HepG2 (cell line): Measurements from ENCODE around the gene MS4A7. TPM values are rescaled to one million over a fixed set of nuclear protein-coding genes. Genes with fewer than 3 reads are reported as not detected.

ENCODE experiments used
- ATAC-seq: fragments of 200-7000 bp; cut with Tn5 transposase; 3 replicates; pipeline ENCODE4 v1.9.1; 2020; ENCODE audit warnings: mild to moderate bottlenecking, moderate library complexity
- BruUV-seq: library from RNA; stranded (reverse); fragments of 400-500 nt; replicated peaks from 2 replicates; lab custom pipeline; 2021; lab: Mats Ljungman, UMichigan
- CTCF ChIA-PET: fragments of 300-600 bp; formaldehyde crosslinking; extraction: SDS; loops from one replicate; lab custom pipeline; 2021; ENCODE audit warnings: low total read pairs, inconsistent platforms, low intra/inter-chr PET ratio; lab: Yijun Ruan, JAX
- POLR2A ChIA-PET: fragments of 350-600 bp; sonication (Branson Sonifier 250); formaldehyde crosslinking; loops from one replicate; lab custom pipeline; 2020; ENCODE audit warnings: antibody characterized with exemption, inconsistent platforms; lab: Yijun Ruan, JAX
- DNase-seq: peaks from one replicate; pipeline ENCODE4 v3.0.0-alpha.2; 2015; ENCODE audit warnings: low spot score
- FAIRE-seq: peaks from 3 replicates; lab custom pipeline; 2011; peaks lifted over from hg19 to GRCh38; lab: Jason Lieb, UNC
- H2AFZ ChIP-seq: one replicate; pipeline ENCODE4 v1.6.1; 2011; ENCODE audit warnings: low read length, inconsistent platforms
- H3K27ac ChIP-seq: fragments of 300-600 bp; 3 replicates; pipeline ENCODE4 v1.8.0; 2011; ENCODE audit warnings: mixed run types, mild to moderate bottlenecking, mixed read lengths, low read length, inconsistent platforms; ENCODE audit not compliant: insufficient read depth; ENCODE audit errors: extremely low read length
- H3K27me3 ChIP-seq, 2 experiments: fragments of 200-600 bp in 1 of 2; 2 replicates in 1 of 2; 3 replicates in 1 of 2; pipeline versions ENCODE4 v1.6.0 to v1.8.0; 2011; ENCODE audit warnings: low read length in 2 of 2, mild to moderate bottlenecking in 2 of 2, moderate library complexity in 2 of 2, inconsistent platforms in 1 of 2; ENCODE audit not compliant: insufficient read depth in 2 of 2, control insufficient read depth in 1 of 2
- H3K36me3 ChIP-seq, 2 experiments: fragments of 200-600 bp in 1 of 2; replicated peaks in 1 of 2; 2 replicates in 1 of 2; 3 replicates in 1 of 2; pipeline versions ENCODE4 v1.5.1 to v1.8.0; 2011; ENCODE audit warnings: low read length in 2 of 2, inconsistent platforms in 1 of 2; ENCODE audit not compliant: insufficient read depth in 2 of 2, control insufficient read depth in 1 of 2
- H3K4me1 ChIP-seq: 2 replicates; pipeline ENCODE4 v1.5.1; 2012; ENCODE audit warnings: low read length, inconsistent platforms; ENCODE audit not compliant: insufficient read depth
- H3K4me2 ChIP-seq: 2 replicates; pipeline ENCODE4 v1.6.0; 2011; ENCODE audit warnings: low read depth, low read length, inconsistent platforms
- H3K4me3 ChIP-seq, 3 experiments: fragments of 200-600 bp in 1 of 3; sonication (generic), shearing (Covaris generic) in 1 of 3; replicated peaks in 1 of 3; 2 replicates each; pipeline ENCODE4 v1.5.1; 2011 to 2016; ENCODE audit warnings: low read length in 3 of 3, inconsistent platforms in 2 of 3, low read depth in 2 of 3, mild to moderate bottlenecking in 2 of 3, control low read depth in 1 of 3, mixed read lengths in 1 of 3; ENCODE audit not compliant: insufficient read depth in 1 of 3
- H3K79me2 ChIP-seq: one replicate; pipeline ENCODE4 v1.6.1; 2011; ENCODE audit warnings: low read length, inconsistent platforms; ENCODE audit not compliant: insufficient read depth
- H3K9ac ChIP-seq: 2 replicates; pipeline ENCODE4 v1.6.0; 2011; ENCODE audit warnings: mild to moderate bottlenecking, low read depth, low read length, inconsistent platforms; ENCODE audit not compliant: insufficient read depth
- H3K9me3 ChIP-seq: 2 replicates; pipeline ENCODE4 v1.5.1; 2012; ENCODE audit warnings: mild to moderate bottlenecking, low read length
- H4K20me1 ChIP-seq: 2 replicates; pipeline ENCODE4 v1.6.0; 2011; ENCODE audit warnings: inconsistent platforms, mild to moderate bottlenecking, low read length, moderate library complexity; ENCODE audit not compliant: insufficient read depth
- DNMT3B ChIP-seq: conservative IDR thresholded peaks from 2 replicates; pipeline ENCODE4 v1.6.1; 2016; ENCODE audit warnings: missing biosample characterization, control low read depth
- FOXC1 ChIP-seq: sonication (generic); formaldehyde crosslinking; IDR thresholded peaks from 2 replicates; pipeline ENCODE4 v1.8.0; 2022; ENCODE audit warnings: mild to moderate bottlenecking, missing genetic modification reagents, borderline replicate concordance
- HNF4A ChIP-seq: sonication (generic); formaldehyde crosslinking; IDR thresholded peaks from 2 replicates; pipeline ENCODE4 v1.4.0; 2020; ENCODE audit warnings: missing genetic modification reagents
- KAT7 ChIP-seq: IDR thresholded peaks from 2 replicates; pipeline ENCODE4 v1.6.1; 2018; ENCODE audit warnings: borderline replicate concordance, missing compliant biosample characterization
- KLF6 ChIP-seq: IDR thresholded peaks from 2 replicates; pipeline ENCODE4 v1.8.0; 2016; ENCODE audit warnings: missing biosample characterization, missing genetic modification reagents
- SCMH1 ChIP-seq: sonication (generic); formaldehyde crosslinking; IDR thresholded peaks from 2 replicates; pipeline ENCODE4 v1.9.0; 2021; ENCODE audit warnings: missing genetic modification reagents, mild to moderate bottlenecking, borderline replicate concordance
- SRF ChIP-seq: IDR thresholded peaks from 2 replicates; pipeline ENCODE4 v1.6.1; 2011; ENCODE audit warnings: mild to moderate bottlenecking, low read depth, low read length, moderate library complexity
- USF2 ChIP-seq, 2 experiments: sonication (generic) in 1 of 2; formaldehyde crosslinking in 1 of 2; IDR thresholded peaks; 2 replicates each; pipeline versions ENCODE4 v1.5.1 to v1.6.1; 2011 to 2020; ENCODE audit warnings: borderline replicate concordance in 1 of 2, low read depth in 1 of 2, low read length in 1 of 2, mild to moderate bottlenecking in 1 of 2, missing genetic modification reagents in 1 of 2, moderate library complexity in 1 of 2
- ZC3H13 ChIP-seq: sonication (generic); formaldehyde crosslinking; IDR thresholded peaks from 2 replicates; pipeline ENCODE4 v1.8.1; 2023; ENCODE audit warnings: mild to moderate bottlenecking, missing genetic modification reagents, moderate library complexity
- ZFX ChIP-seq: sonication (generic); formaldehyde crosslinking; IDR thresholded peaks from 2 replicates; pipeline ENCODE4 v1.4.0; 2020; ENCODE audit warnings: mild to moderate bottlenecking, low read depth, missing genetic modification reagents, moderate library complexity
- ZMYM3 ChIP-seq: sonication (generic); formaldehyde crosslinking; IDR thresholded peaks from 2 replicates; pipeline ENCODE4 v1.5.1; 2020; ENCODE audit warnings: mild to moderate bottlenecking, missing genetic modification reagents
- ZNF354B ChIP-seq: sonication (generic); formaldehyde crosslinking; IDR thresholded peaks from 2 replicates; pipeline ENCODE4 v1.8.0; 2022; ENCODE audit warnings: mild to moderate bottlenecking, missing genetic modification reagents
- ZNF468 ChIP-seq: sonication (generic); formaldehyde crosslinking; IDR thresholded peaks from 2 replicates; pipeline ENCODE4 v1.8.0; 2022; ENCODE audit warnings: mild to moderate bottlenecking, moderate library complexity, missing genetic modification reagents
- ZNF496 ChIP-seq: sonication (generic); formaldehyde crosslinking; IDR thresholded peaks from 2 replicates; pipeline ENCODE4 v1.8.1; 2023; ENCODE audit warnings: mild to moderate bottlenecking, moderate library complexity, missing genetic modification reagents; ENCODE audit not compliant: insufficient replicate concordance
- ZSCAN30 ChIP-seq: sonication (generic); formaldehyde crosslinking; IDR thresholded peaks from 2 replicates; pipeline ENCODE4 v1.5.0; 2020; ENCODE audit warnings: mild to moderate bottlenecking, missing genetic modification reagents
- WGBS: methylation state at CpG from one replicate; pipeline ENCODE4 v1.1.6; 2017; ENCODE audit warnings: low lambda C conversion rate; 5-methylcytosine and 5-hydroxymethylcytosine counted together
- in situ Hi-C: cut with HindIII; loops from 2 replicates; pipeline ENCODE4 v1.10.0; 2017; ENCODE audit warnings: low pct_unique_long_range_greater_than_20kb; ENCODE audit not compliant: extremely low pct_ligation_motif_present
- intact Hi-C: fragments of 100-400 bp; cut with micrococcal nuclease; formaldehyde crosslinking; loops from one replicate; pipeline ENCODE4 v1.10.0; 2022; ENCODE audit not compliant: unreplicated experiment
- polyA plus RNA-seq, 8 experiments: library from polyadenylated mRNA; depleted of rRNA in 3 of 8; stranded (reverse) in 7 of 8; unstranded in 1 of 8; fragments of >200 nt; fragmentation: Illumina TruSeq in 4 of 8; extraction: Trizol in 4 of 8; gene quantifications; 2 replicates each; pipeline versions ENCODE4 v1.2.1 to v1.2.3, GENCODE V29; 2011 to 2016; ENCODE audit warnings: low read depth in 4 of 8, missing spikeins in 1 of 8, mixed read lengths in 1 of 8; ENCODE audit not compliant: insufficient read depth in 1 of 8
- total RNA-seq, 5 experiments: library from RNA; depleted of rRNA; stranded (reverse); fragments of >200 nt; fragmentation: Illumina TruSeq; extraction: Trizol; gene quantifications; 2 replicates each; pipeline ENCODE4 v1.2.3, GENCODE V29; 2016; ENCODE audit warnings: low read depth in 1 of 5
- TF ChIP-seq, protein P1 (sequence below): sonication (generic); formaldehyde crosslinking; IDR thresholded peaks from 2 replicates; pipeline ENCODE4 v1.5.0; 2020; ENCODE audit warnings: missing genetic modification reagents
- TF ChIP-seq, protein P2 (sequence below): sonication (generic); formaldehyde crosslinking; IDR thresholded peaks from 2 replicates; pipeline ENCODE4 v1.5.1; 2020; ENCODE audit warnings: missing genetic modification reagents, mild to moderate bottlenecking, borderline replicate concordance

Gene MS4A7
- total and polyA plus RNA-seq, 2 of the 13 experiments (the other 11 are each of a cell fraction or from before 2014, with no cell fraction given) = not detected

GRCh38 chr11:60420015-60420414, 41.7 kb downstream of the MS4A7 start:
- H3K79me2 ChIP-seq = no peaks in the 10 kb centered on the region
- CTCF ChIA-PET = no interaction called here
- no peaks in the 10 kb centered on the region for H3K36me3 ChIP-seq
- DNase-seq (no peak), FAIRE-seq (no peak), ATAC-seq (no peak)
- no peaks in the 10 kb centered on the region for H3K9me3 ChIP-seq
- TF ChIP-seq DNMT3B (CRISPR knock-in tag) (no peak), ZFX (CRISPR knock-in tag) (no peak), ZSCAN30 (CRISPR knock-in tag) (no peak), SCMH1 (CRISPR knock-in tag) (no peak), KAT7 (CRISPR knock-in tag) (no peak), ZNF468 (CRISPR knock-in tag) (no peak), USF2 (IDR thresholded peaks at IDR 0.05; ENCODE audit: low read depth, low read length) (no peak), USF2 (CRISPR knock-in tag; IDR thresholded peaks at IDR 0.05; ENCODE audit: borderline replicate concordance) (no peak), HNF4A (CRISPR knock-in tag) (no peak), ZNF354B (no peak), ZNF496 (CRISPR knock-in tag) (no peak), SRF (no peak), ZMYM3 (no peak), FOXC1 (CRISPR knock-in tag) (no peak), ZC3H13 (CRISPR knock-in tag) (no peak), KLF6 (no peak)
- TF ChIP-seq, protein P1, sequence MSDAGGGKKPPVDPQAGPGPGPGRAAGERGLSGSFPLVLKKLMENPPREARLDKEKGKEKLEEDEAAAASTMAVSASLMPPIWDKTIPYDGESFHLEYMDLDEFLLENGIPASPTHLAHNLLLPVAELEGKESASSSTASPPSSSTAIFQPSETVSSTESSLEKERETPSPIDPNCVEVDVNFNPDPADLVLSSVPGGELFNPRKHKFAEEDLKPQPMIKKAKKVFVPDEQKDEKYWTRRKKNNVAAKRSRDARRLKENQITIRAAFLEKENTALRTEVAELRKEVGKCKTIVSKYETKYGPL = no peak
- TF ChIP-seq, protein P2, sequence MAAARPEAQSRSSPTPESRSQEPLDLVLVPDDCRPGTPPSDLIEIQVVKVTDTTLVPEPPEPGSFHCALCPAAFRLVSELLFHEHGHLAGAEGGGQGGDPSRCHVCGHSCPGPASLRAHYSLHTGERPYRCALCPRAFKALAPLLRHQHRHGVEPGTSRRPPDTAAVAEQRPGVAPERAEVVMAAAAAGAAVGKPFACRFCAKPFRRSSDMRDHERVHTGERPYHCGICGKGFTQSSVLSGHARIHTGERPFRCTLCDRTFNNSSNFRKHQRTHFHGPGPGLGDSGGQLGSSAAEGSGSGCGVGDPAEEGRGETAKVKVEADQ (CRISPR knock-in tag) = no peak
- no peaks in the 10 kb centered on the region for H4K20me1 ChIP-seq
- H3K9ac ChIP-seq = no peak overlapping the region
- H3K4me1 ChIP-seq = no peaks in the 10 kb centered on the region
- no peaks in the 10 kb centered on the region for H3K27me3 ChIP-seq
- POLR2A ChIA-PET = no interaction called here
- intact Hi-C loops = no loop called here
- in situ Hi-C loops = no loop called here
- 0% methylated on average over 2 of the region's 2 CpGs for WGBS
- BruUV-seq = no TSS peak
- no peak overlapping the region for H3K4me3 ChIP-seq
- no peak overlapping the region for H2AFZ ChIP-seq
- no peak overlapping the region for H3K4me2 ChIP-seq
- no peak overlapping the region for H3K27ac ChIP-seq
